GM18951 (cell line): Measurements from ENCODE around the gene RNF25.
A peak's percentile ranks its signal among the peaks of the same experiment; 100 is the strongest.

Experiments
- POLR2A ChIP-seq: IDR thresholded peaks from 4 replicates; pipeline ENCODE4 v1.6.1; 2011; ENCODE audit warnings: mild to moderate bottlenecking; ENCODE audit not compliant: insufficient read length, insufficient read depth; ENCODE audit errors: extremely low read depth
- in situ Hi-C: fragments of 300-500 bp; cut with MboI; formaldehyde crosslinking; loops from one replicate; pipeline ENCODE4 v1.12.0; 2022; ENCODE audit warnings: low sequenced_read_pairs, mixed read lengths, inconsistent platforms; ENCODE audit not compliant: unreplicated experiment

The RNF25 gene, protein sequence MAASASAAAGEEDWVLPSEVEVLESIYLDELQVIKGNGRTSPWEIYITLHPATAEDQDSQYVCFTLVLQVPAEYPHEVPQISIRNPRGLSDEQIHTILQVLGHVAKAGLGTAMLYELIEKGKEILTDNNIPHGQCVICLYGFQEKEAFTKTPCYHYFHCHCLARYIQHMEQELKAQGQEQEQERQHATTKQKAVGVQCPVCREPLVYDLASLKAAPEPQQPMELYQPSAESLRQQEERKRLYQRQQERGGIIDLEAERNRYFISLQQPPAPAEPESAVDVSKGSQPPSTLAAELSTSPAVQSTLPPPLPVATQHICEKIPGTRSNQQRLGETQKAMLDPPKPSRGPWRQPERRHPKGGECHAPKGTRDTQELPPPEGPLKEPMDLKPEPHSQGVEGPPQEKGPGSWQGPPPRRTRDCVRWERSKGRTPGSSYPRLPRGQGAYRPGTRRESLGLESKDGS

GRCh38 chr2:218671654-218672566 is at the start of gene RNF25, which contains the start of gene STK36:
TSS of gene RNF25 (minus strand) at chr2:218672002. CDS start at chr2:218671970, 32 bp downstream.
TSS of gene STK36 (plus strand) at chr2:218672086. CDS start at chr2:218672830, 744 bp downstream.
- peak; percentile 84 for TF ChIP-seq POLR2A
- in situ Hi-C loops: no loop called here

DNA sequence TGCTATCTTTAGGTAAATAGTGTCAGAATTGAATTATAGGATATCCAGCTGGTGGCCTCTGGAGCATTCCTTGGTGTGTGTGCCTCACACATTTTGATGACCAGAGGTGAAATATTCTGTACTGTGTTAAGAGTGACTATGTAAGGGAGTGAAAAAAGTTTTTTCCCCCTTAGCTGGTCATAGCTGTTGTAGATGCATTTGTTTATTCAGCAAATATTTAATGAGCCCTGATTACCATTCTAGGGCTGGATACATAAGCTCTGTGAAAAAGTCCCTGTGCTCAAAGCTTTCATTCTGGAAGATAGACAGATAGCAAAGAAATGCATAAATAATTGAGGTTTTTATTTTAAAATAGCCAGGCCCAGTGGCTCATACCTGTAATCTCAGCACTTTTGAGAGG is 49.7 kb upstream of the RNF25 start:
- in situ Hi-C loops: no loop called here

GRCh38 chr2:218720048-218721041 is 48.5 kb upstream of the RNF25 start:
- TF ChIP-seq POLR2A: no peak

More for the DNA sequence above, 49.7 kb upstream of the RNF25 start:
- no peak for TF ChIP-seq POLR2A

DNA sequence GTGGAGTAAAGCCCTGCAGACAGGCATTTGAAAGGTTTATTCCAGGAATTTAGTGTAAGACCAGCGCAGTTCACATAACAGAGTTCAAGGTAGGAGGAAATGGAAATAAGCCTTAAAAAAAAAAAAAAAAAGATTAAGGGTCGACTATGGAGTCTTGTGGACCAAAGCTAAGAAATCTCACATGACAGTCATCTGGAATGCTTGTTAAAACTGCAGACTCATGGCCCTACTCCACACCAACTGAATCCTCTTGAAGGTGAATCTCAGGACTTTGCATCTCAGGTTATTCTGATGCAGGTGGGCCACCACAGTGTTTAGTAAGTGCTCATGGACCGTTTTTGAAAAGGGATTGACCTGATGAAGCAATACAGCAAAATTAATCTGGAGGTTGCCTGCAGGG is 47.7 kb upstream of the RNF25 start:
- no peak for TF ChIP-seq POLR2A
- in situ Hi-C loops: no loop called here

More at GRCh38 chr2:218720048-218721041, 48.5 kb upstream of the RNF25 start:
- in situ Hi-C loops: no loop called here

GRCh38 chr2:218718058-218718457 is 46.3 kb upstream of the RNF25 start:
- in situ Hi-C loops: no loop called here
- TF ChIP-seq POLR2A: no peak

DNA sequence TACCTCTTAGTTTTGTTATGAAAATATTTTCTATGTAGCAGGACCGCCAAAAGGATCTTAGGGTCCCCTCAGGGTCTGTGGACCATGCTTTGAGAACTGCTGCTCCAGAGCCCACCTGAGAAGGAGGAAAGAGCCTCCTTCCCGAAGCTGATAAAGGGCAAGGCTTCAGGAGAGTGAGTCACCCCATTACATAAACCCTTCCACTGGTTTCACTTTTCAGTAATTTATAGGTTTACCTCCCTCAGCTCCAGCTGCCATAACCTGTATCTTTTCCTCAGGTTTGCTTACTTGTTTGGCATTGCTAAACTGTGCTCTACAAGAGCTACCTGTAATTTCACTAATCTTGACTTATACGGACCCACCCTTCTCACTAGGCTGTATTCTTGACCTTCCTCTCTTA is 45.5 kb upstream of the RNF25 start:
- TF ChIP-seq POLR2A: no peak
- in situ Hi-C loops: no loop called here

GRCh38 chr2:218716070-218716469 is 44.3 kb upstream of the RNF25 start:
- in situ Hi-C loops: no loop called here
- TF ChIP-seq POLR2A: no peak

DNA sequence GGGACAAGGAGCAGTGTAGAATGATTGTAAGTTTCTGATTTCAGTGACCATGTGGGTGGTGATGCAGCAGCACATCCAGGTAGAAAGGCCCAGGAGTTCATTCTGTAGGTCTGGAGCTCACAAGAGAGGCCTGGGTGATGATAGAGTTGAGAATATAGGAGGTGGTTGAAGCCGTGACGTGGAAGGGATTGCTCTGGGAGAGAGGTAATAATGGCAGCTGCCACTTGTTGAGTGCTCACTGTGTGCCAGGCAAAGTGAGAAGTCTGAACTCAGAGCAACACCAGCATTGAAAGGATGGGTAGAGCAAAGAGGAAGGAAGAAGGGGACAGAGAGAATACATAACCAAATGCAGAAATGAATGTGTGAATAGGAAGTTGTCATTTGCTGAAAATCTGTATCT is 42.1 kb upstream of the RNF25 start:
- TF ChIP-seq POLR2A: no peak
- in situ Hi-C loops: no loop called here

DNA sequence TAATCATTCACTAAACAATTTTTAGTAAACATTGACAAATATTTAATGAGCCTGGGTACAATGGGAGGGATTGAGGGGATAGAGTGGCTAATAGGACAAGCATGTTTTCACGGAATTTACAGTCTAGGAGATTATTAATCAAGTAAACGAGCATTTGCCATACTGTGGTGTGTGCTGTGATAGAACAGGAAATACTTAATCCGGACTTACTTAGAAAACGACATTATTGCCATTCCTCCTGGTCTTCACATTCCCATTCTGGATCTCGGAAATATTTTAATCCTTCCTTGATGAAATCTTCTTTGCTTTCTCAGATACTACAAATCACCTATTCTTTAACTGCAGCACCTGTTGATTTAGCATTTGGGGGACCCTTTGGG is 39.7 kb upstream of the RNF25 start:
- TF ChIP-seq POLR2A: no peak
- in situ Hi-C loops: no loop called here

DNA sequence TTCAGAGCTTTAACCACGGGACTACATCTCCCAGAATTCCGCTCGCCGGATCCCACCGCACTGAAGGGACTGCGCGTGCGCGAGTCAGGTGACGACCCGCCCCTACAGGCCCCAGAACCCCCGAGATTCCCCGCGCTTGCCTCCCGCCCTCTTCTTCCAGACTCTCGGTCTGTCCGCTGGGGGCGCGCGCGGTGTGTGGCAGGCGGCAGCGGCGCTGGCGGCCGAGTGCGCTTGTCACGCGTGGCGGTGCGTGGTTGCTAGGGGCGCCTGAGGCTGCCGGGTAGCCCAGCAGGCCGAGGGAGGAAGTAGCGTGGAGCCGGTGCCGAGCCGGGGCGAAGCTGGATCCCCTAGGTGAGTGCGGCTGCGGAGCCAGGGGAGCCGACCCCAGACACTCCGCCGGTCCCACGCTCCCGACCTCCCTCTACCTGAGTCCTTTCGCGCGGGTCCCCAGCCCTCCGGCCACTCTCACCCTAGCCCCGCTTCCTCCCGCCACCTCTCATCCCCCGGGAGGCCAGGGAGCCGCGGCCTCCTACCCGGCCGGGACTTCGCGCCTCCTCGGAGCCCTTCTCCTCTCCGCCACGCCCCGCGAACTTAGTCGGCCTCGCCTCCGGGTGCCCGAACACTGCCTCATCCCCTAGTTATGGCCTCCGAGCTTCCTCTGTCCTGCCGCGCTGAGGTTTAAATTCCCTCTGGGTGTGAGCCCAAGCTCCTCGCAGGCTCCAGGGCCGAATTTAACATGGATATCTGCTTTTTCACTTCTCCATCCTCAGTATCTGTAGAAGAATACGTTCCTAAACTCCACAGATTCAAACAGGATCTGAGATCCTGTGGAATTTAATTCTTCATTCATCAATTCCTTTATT is 39.1 kb upstream of the RNF25 start, which contains the start of gene TTLL4:
Gene TTLL4 (plus strand): TSS at position 149 of the 863 bp plus-strand sequence. CDS start 26,842 bp downstream, outside the sequence.
- TF ChIP-seq POLR2A: peak; percentile 82
- in situ Hi-C loops: no loop called here

GRCh38 chr2:218710334-218710686 is 38.5 kb upstream of the RNF25 start:
- TF ChIP-seq POLR2A: no peak
- in situ Hi-C loops: no loop called here
